Superior temporal gyrus (tissue), 1 donor: ENCODE measurements around the gene ITPKB.

Experiments used
- DNase-seq: peaks from one replicate; pipeline ENCODE4 v3.0.0-alpha.2; 2016; ENCODE audit errors: extremely low spot score

ITPKB gene

DNA sequence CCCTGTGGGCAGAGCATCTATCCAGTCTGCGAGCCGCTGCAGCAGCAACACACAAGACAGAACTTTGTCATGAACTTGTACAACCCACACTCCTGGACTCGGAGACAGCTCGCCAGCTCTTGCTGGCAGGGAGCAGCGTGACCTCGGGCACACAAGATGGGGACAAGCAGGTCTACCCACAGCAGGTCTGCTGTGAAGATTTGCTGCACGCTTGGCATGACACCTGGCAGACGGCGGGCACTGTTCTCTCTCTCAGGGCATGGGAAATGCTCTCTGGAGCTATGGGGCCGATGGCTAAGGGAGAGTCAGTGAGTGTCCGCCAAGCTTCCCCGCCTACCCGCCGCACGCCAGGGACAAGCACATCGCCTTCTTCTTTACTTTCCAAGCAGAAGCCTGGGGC, 100.5 kb downstream of the ITPKB start:
- DNase-seq = no peak

DNA sequence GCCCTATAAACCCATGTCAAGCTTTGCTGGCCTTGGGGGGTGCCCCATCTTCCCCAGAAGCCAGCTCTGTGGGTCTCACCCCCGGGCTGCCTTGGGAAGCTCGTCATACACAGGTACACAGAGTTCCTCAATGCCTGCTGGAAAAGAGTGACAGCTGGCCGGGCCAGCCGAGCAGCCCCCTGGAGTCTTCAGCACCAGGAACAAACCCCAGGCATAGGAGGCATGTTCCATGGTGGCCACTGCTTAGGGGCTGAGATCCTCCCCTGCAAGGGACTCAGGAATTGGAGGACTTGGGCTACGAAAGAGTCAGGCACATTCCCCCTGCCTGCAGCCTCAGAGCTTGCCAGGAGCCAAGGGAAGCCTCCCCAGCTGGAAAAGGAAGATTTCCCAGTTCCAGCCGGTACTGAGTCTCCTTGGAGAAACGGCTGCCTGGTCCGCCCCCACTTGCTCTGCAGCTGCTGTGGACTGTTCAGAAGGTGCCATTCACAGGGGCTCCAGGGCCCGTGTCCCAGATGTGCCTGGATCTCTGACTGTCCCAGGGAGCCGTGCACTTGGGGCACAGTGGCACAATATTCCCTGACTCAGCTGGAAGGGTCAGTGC, 101.0 kb downstream of the ITPKB start:
- peak; percentile 67 for DNase-seq

DNA sequence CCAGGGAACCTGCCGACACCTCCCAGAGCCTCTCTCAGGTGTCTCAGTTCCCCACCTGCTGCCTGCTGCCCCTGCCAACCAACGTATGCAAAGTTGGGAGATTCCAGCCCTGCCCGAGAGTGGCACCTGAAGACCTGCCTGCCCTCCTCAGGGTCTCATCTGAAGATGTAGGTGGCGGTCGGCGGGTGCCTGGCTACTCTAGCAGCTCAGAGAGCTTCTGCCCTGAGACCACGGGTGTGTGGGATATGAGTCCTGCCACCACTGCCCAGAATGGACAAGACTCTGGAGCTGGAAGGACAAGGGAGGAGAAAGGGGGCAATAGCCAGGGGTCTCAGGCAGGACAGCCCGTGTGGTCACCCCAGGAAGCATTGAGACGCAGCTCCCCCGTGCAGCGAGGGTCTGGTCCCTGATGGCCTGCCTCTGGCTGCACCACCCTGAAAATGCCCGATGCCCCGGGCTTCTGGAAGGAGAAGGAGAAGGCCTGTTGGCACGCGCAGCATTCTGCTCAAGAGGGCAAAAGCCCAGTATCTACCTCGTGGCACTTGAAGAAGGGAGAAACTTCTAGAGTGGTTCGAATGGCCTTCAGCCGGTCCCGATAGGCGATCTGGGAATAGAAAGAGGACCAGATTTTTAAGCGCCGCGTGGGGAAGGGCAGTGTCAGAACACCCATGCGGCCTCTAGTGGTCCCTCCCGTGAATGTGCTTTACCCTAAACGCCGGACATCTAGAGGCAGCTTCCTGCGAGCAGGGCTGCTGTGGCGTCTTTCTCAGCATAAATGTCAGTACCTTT, 101.7 kb downstream of the ITPKB start:
- DNase-seq = no peak

DNA sequence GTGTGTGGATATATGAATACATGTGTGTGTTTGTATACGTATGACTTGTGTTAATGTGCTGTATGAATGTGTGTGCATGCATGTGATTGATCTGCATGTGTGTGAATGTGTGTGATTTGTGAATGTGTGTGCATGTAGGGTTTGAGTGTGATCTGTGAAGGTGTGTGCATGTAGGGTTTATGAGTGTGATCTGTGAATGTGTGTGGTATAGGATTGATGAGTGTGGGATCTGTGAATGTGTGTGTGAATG, 102.3 kb downstream of the ITPKB start:
- no peak for DNase-seq

DNA sequence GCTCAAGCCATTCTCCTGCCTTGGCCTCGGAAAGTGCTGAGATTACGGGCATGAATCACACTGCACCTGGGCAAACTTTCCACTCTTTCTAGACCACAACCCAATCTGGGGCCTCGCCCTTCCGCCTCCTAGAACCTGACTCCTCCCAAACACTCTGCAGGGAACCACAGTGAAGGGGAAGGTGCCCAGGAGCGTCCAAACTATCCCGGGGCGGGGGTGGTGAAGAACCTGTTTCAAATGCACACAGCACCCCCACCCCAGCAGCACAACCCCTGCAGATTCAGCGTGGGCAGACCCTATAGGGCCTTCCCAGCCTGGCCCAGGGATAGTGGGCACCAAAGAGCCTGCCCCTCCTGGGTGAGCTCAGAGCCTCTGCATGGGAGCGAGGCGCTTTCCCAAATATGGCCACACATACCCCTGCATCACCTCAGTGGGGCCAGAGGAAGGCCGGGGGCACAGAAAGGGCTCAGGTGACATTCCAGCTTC, 103.6 kb downstream of the ITPKB start:
- no peak for DNase-seq

DNA sequence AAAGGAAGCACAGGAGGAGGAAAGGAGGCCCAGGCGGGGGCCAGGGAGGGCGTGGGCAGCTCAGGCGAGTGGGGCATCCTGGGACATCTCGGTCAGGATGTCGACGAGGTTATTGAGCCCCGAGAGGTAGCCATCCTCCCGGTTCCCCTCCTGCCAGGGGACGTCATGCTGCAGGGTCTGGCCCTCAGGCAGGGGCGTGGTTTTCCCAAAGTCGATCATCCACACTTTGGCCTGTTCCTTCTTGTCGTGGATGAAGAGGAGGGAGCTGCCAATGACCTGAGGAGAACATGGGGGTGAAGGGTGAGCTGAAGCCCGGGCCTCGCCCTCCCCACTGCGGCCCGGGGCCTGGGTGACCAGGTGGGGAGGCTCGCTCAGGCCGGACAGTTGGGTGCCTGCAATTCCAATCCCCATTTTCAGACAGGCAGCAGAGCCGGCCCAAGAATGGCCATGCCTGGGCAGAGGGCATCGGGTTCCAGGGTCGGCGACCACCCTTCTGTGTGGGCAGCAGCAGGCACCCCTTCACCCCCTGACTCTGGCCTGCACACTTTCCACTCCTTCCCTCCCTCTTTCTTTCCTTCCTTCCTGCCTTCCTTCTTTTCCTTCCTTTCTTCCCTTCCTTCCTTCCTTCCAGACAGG, 104.4 kb downstream of the ITPKB start:
- DNase-seq = no peak

DNA sequence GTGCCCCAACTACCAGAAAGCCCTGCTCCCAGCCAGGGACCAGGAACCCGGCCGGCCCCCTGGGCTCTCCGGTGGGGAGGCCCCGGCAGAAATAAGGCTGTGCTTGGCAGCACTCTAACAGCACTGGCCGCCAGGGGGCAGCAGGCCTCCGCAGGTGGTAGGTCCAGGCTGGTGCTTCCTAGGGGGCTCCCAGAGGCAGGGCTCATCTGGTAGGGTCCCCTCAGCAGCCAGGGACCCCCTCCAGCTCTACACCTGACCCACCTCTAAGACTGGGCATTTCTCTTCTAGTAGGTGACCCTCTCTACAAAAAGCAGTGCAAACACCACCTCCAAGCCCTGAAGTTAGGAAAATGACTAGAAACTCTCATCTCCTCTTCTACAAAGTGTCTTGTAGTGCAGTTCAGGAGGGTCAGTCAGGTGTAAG, 104.9 kb downstream of the ITPKB start:
- peak; percentile 86 for DNase-seq

DNA sequence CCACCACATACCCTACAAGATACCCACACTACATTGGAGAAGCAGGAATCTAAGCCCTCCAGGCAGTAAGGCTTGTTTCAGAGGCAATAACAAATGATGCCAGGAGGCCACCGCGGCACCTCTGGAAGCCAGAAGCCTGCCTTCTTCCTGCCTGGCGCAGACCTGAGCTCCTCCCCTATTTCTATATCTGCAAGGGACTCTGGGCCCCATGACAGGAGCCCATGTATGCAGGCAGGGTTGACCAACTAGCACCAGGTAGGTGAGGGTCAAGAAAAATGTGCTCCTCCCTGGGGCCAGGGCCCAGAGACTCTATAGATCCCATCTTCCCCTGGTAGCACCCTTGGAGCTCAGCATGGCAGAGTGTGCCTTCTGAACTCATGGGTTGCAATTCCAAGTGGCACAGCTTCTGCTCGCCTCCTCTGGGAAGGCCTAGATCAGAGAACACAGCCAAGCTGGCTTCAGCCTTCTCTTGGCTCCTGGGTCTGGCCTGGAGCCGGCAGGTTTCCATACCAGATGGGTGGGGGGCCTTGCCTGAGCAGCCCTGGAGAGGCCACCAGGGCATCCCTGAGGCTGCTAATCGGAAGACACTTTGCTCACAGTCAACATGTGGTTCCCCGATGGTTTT, 105.4 kb downstream of the ITPKB start:
- no peak for DNase-seq

DNA sequence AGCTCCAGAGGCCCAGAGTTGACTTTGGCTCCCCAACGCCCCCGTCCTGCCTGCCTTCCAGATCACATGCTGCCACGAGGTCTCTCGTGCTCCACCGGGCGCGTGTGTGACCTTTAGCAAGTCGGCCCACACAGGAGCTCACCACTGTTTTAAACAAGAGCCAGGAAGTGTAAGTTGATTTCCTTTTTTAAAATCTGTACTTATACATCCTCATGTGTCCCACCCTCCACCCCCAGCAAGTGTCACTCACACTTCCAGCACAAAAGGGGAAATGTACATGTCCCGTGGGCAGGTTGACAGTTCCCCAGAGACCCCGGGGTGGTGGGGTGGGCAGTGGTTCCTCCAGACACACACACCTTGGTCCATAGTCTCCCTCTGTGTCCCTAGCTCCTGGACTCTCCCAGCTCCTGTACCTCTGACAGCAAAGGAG, 106.1 kb downstream of the ITPKB start:
- no peak for DNase-seq

DNA sequence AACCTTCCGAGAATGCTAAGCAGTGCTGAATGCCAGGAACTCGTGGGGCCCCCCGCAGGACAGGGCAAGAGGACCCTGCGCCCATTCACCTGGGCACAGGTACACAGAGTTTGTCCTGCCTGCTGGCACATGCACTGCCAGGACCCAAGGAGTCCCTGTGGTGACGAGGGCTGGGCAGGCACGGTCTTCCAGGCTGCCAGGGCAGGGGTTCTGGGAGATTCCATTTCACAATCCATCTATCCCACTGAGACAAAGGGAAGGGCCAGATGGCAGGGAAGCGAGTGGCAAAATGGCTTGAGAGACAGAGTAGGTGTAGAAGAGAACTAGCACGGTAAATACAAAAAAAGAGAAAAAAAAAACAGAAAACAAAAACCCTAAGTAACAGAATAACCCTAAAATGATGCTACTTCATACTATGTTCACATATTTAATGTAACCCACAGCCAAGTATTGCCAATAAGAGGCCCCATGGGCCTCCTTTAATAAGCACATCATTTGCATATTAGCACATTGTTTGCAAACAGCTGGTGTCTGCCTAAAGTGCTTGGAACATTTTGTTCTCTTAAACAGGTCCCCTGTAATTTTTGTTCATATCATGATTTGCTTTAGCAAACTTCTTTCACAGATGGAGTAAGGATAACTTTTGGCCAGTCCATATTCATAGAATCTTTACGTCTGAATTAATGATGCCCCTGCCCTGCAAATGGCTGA, 106.8 kb downstream of the ITPKB start:
- no peak for DNase-seq

DNA sequence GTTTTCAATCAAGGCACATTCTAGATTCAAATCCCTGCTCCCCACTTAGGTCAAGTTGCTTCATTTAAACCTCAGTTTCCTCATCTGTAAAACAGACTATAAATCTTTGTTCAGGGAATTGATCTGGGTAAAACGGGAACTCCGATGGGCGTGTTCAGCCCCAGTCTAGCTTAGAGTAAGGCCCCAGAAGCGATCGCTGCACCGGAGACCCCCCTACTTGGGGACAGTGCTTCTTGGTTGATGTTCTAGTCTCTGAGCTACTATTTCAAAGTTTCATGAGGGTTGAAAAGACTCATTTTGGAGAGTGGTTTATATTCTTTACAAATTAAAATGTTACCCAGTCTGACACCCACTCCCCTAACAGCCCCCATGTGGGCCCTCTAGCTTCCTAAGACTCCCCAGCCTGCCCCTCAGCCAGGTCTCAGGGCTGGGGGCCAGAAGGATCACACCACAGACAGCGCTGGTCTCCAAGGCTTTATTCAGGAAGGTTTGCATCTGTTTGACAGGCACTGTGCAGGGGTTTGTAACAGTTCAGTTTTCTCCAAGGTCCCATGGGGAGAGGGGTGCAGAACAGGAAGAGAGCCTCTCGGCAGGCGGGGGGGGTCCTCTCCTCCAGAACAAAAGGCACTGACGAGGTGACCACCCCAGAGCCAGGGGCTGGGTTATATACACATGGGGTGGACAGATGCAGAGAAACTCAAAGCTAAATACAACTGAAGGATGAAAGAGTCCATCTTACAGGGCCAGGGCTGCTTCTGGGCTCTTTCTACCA, 107.7 kb downstream of the ITPKB start:
- no peak for DNase-seq

DNA sequence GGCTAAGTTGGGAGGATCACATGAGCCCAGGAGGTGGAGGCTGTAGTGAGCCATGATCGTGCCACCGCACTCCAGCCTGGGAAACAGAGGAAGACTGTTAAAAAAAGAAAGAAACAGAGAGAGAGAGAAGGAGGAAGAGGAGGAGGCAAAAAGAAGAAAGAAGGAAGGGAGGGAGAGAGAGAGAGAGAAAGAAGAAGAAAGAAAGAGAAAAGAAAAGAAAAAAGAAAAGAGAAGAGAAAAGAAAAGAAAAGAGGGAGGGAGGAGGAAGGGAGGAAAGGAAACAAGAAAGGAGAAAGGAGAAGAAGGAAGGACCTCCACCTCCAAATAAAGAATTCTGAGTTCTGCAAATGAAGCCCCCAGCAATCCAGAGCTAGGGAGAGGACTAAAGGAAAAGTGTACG, 108.5 kb downstream of the ITPKB start:
- DNase-seq = no peak

DNA sequence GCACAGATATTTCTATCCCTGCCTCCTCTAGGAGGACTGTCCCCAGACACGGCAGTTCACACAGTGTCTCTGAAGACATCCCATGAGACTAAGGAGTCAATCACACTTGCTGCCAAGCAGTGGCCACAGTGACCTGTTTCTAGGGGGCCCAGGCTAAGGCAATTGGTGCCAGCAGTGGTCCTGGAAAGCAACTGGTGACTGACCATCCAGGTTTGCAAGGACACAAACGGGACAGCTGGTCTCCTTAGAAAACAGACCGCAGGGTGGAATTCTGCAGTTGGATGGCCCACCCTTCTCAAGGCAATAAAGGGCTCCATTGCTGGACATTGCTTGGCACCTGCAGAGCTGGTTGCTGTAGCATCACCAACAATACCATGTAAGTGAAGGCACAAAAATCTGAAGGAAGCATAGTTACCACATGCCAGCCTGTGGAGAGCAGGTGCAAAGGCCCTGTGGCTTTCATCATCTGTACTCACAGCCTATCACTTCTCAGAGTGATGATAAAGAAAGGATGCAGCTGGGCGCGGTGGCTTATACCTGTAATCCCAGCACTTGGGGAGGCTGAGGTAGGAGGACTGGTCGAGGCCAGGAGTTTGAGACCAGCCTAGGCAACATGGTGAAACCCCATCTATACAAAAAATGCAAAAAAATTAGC, 109.1 kb downstream of the ITPKB start:
- no peak for DNase-seq

DNA sequence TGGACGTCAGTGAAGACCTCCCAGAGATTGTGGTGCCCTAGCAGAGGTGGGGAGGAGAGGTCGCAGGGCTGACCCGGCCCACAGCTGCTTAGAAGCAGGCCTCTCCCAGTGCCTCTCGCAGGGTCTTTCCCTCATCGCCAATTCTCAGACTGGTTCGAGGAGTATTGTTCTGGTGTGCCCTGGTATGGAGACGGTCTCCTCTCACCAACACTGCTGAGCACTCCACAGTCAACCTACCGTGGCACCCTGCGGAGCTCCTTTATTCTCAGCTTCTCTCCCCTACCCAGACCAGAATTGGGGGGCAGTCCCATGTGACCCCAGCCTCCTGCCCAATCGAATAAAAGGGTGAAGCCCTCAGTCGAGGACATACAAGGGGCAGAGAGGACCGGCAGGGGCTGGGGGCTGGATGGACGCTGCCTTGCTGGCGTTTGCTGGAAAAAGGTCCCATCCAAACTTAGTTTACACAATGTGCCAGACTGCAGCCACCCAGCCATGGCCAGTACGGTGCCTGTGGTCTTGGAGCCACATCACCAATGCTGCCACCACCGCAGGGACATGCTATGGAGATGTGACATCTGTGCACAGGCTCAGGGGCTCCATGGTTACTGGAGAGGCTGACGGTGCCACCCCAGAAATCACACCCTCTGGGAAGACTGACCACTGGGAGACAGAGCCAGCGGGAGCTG, 109.7 kb downstream of the ITPKB start:
- DNase-seq = no peak

DNA sequence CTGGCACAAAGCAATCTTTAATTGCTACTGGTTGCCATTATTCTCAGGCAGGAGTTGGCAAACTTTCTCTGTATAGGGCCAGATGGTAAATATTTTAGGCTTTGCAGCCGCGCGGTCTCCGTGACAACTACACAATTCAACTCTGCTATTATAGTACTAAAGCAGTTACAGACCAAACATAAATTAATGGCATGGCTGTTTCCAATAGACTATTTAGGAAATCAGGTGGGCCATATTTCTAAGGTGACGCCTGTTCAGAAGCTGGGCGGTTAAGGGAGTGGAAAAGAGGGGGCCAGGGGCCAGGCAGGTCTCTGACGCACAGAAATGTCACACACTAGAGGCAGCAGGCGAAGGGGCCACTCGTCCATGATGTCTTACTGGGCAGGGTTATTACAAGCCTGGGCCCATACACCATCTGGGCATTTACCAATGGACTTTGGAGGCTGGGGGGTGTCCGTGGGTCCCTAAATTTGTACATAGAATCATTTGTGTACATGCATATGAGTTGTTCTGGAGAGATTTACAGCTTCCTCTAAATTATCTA, 110.4 kb downstream of the ITPKB start:
- no peak for DNase-seq

DNA sequence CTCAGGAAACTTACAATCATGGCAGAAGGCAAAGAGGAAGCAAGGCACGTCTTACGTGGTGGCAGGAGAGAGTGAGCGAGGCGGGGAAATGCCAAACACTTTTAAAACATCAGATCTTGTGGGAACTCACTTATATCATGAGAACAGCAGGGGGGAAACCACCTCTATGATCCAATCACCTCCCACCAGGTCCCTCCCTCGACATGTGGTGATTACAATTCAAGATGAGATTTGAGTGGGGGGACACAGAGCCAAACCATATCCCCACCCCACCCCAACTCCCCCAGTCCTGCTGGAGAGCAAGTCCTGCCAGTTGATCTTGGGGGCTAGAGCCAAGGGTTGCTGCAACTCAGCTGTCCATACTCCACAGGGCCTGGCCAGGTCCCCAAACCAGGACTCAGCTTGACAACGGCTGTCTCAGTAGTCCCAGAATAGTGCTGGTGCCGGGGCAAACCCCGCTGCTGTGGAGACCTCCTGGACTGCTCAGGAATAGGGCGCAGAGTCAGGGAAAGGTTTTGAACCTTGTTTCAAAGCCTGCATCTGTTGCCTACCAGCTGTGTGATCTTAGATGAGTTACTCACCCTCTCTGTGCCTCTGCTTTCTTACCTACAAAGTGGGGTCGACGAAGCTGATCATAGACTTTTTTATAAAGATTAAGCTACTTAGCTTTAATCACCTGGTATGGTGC, 111.0 kb downstream of the ITPKB start:
- DNase-seq = no peak

DNA sequence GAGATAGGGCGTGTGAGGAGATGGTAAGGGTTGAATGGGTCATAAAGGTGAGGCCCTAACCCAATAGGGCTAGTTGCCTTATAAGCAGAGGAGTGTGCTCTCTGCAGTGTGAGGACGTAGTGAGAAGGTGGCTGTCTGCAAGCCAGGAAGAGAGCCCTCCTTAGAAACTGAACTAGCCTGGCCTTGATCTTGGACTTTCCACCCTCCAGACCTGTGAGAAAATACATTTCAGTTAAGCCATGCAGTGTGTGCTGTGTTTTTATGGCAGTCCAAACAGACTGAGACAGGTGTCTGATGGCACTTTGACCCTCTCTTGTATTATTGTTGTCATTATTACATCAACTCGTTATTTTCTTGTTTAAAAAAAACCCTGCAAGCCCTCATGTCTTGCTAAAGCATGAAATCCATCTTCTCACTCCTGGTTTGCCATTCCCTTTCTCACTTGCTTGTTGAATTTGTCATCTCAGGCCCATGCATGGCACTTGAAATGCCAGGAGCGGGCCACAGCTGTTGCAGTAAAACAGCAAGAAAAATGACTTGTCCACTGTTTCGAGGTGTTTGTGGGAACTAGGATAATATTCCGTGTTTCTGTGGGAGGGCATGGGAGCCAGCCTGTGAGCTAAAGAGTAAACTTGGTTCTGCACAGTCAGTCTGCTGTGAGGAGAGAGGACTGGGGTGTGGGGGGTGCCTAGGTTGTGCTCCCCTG, 111.9 kb downstream of the ITPKB start:
- DNase-seq = no peak

DNA sequence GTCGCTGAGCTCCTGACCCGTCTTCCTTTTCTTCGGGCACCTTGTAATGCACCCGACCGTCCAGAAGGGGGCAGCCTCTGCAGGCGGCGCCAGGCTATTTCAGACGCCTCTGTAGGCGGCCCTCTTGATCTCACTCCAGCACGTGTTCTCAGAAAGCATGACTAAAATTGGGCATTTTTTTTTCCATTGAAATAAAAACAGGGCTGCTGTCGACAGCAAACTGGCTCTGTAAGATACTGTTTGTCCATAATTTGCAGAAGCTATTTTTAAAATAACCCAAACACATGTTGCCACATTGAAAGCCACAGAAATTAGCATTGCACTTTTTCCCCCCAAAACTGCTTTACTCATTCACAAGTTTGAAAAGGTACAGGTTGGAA, 112.5 kb downstream of the ITPKB start:
- peak; percentile 82 for DNase-seq
